Mesenchymal stem cell (in vitro differentiated cells and primary cell): ENCODE measurements around the gene C17orf114.

Source experiments
- DNase-seq: peaks from one replicate; pipeline ENCODE4 v3.0.0-alpha.2; 2013
- H2AFZ ChIP-seq: one replicate; pipeline ENCODE4 v1.6.1; 2013; ENCODE audit warnings: low read depth, mild to moderate bottlenecking, control low read depth, inconsistent platforms, low read length, moderate library complexity
- H2AK5ac ChIP-seq: 2 replicates; pipeline ENCODE4 v1.6.1; 2013; ENCODE audit warnings: low read length, moderate library complexity, mild to moderate bottlenecking, inconsistent platforms; ENCODE audit not compliant: severe bottlenecking
- H2BK120ac ChIP-seq: one replicate; pipeline ENCODE4 v1.6.1; 2013; ENCODE audit warnings: low read depth, mild to moderate bottlenecking, inconsistent platforms, low read length, moderate library complexity
- H2BK12ac ChIP-seq, 2 experiments: one replicate each; pipeline ENCODE4 v1.6.1; 2013; ENCODE audit warnings: inconsistent platforms in 2 of 2, low read length in 2 of 2, mild to moderate bottlenecking in 2 of 2, moderate library complexity in 2 of 2, control low read depth in 1 of 2
- H2BK15ac ChIP-seq: one replicate; pipeline ENCODE4 v1.6.1; 2013; ENCODE audit warnings: mild to moderate bottlenecking, low read depth, inconsistent platforms; ENCODE audit not compliant: poor library complexity, severe bottlenecking
- H2BK5ac ChIP-seq: 2 replicates; pipeline ENCODE4 v1.6.1; 2013; ENCODE audit warnings: low read depth, mild to moderate bottlenecking, low read length, control low read depth, inconsistent platforms; ENCODE audit not compliant: poor library complexity, severe bottlenecking
- H3K14ac ChIP-seq, 2 experiments: one replicate each; pipeline ENCODE4 v1.6.1; 2013; ENCODE audit warnings: inconsistent platforms in 2 of 2, low read length in 2 of 2, control low read depth in 1 of 2, mild to moderate bottlenecking in 1 of 2, moderate library complexity in 1 of 2
- H3K18ac ChIP-seq, 2 experiments: one replicate each; pipeline ENCODE4 v1.6.1; 2013; ENCODE audit warnings: inconsistent platforms in 2 of 2, low read length in 2 of 2, control low read depth in 1 of 2, low read depth in 1 of 2, mild to moderate bottlenecking in 1 of 2
- H3K23ac ChIP-seq, 2 experiments: one replicate each; pipeline ENCODE4 v1.6.1; 2013; ENCODE audit warnings: inconsistent platforms in 2 of 2, low read length in 2 of 2, mild to moderate bottlenecking in 2 of 2, moderate library complexity in 2 of 2, control low read depth in 1 of 2
- H3K27ac ChIP-seq: 2 replicates; pipeline ENCODE4 v1.5.1; 2013; ENCODE audit warnings: mild to moderate bottlenecking, moderate library complexity, low read length, control low read depth, inconsistent platforms; ENCODE audit not compliant: poor library complexity, severe bottlenecking
- H3K27me3 ChIP-seq, 2 experiments: 2 replicates each; pipeline versions ENCODE4 v1.6.1 to v1.7.0; 2013; ENCODE audit warnings: low read length in 2 of 2, mild to moderate bottlenecking in 2 of 2, moderate library complexity in 2 of 2, control low read depth in 1 of 2, inconsistent platforms in 1 of 2; ENCODE audit not compliant: control insufficient read depth in 1 of 2, insufficient read depth in 1 of 2
- H3K36me3 ChIP-seq, 2 experiments: 2 replicates each; pipeline versions ENCODE4 v1.6.1 to v1.7.0; 2013; ENCODE audit warnings: low read length in 2 of 2, control low read depth in 1 of 2, inconsistent platforms in 1 of 2, low read depth in 1 of 2, mild to moderate bottlenecking in 1 of 2; ENCODE audit not compliant: insufficient read depth in 2 of 2, control insufficient read depth in 1 of 2
- H3K4ac ChIP-seq, 2 experiments: one replicate each; pipeline ENCODE4 v1.6.1; 2013; ENCODE audit warnings: inconsistent platforms in 2 of 2, low read length in 2 of 2, mild to moderate bottlenecking in 2 of 2, moderate library complexity in 2 of 2, control low read depth in 1 of 2, low read depth in 1 of 2
- H3K4me1 ChIP-seq: 2 replicates; pipeline ENCODE4 v1.6.1; 2013; ENCODE audit warnings: low read depth, low read length, control low read depth; ENCODE audit not compliant: control insufficient read depth, insufficient read depth
- H3K4me2 ChIP-seq: 2 replicates; pipeline ENCODE4 v1.6.1; 2013; ENCODE audit warnings: low read length, mild to moderate bottlenecking, inconsistent platforms; ENCODE audit not compliant: poor library complexity, severe bottlenecking
- H3K4me3 ChIP-seq, 2 experiments: 2 replicates each; pipeline versions ENCODE4 v1.5.1 to v1.7.0; 2013; ENCODE audit warnings: low read length in 2 of 2, mild to moderate bottlenecking in 2 of 2, control low read depth in 1 of 2, low read depth in 1 of 2; ENCODE audit not compliant: insufficient read depth in 1 of 2
- H3K79me1 ChIP-seq: replicated peaks from 2 replicates; pipeline ENCODE4 v1.6.1; 2013; ENCODE audit warnings: mild to moderate bottlenecking, control low read depth, low read length, inconsistent platforms; ENCODE audit not compliant: poor library complexity, severe bottlenecking
- H3K9ac ChIP-seq: 2 replicates; pipeline ENCODE4 v1.7.0; 2013; ENCODE audit warnings: mild to moderate bottlenecking, low read length, moderate library complexity
- H3K9me3 ChIP-seq: 2 replicates; pipeline ENCODE4 v1.7.0; 2013; ENCODE audit warnings: mild to moderate bottlenecking, low read length; ENCODE audit not compliant: control insufficient read depth
- H4K8ac ChIP-seq: one replicate; pipeline ENCODE4 v1.6.1; 2013; ENCODE audit warnings: inconsistent platforms, mild to moderate bottlenecking, low read length, moderate library complexity
- H4K91ac ChIP-seq: one replicate; pipeline ENCODE4 v1.6.1; 2013; ENCODE audit warnings: mild to moderate bottlenecking, low read length, inconsistent platforms
- WGBS: methylation state at CpG from one replicate; pipeline ENCODE4 v1.1.7; 2013; ENCODE audit warnings: mixed read lengths; 5-methylcytosine and 5-hydroxymethylcytosine counted together

C17orf114 gene

DNA sequence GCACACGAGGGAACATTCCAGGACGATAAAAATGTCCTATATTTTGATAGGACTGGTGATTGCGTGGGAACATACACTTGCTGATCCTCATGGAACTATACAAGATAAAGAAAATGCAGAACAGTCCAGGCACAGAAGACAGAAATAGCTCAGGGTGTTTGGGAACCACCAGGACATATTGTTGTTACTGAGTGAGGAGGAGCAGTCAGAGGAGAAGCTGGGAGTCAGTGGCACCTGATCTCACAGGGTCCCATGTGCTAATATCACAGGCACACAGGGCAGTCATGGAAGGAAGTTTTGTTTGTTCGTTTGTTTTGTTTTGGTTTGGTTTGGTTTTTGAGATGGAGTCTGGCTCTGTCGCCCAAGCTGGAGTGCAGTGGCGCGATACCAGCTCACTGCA lies 10.6 kb upstream of the C17orf114 start:
- H3K14ac ChIP-seq, result no peak overlapping the region
- H3K4me1 ChIP-seq, result peaks cover 6% of the 10 kb centered on the region
- H3K36me3 ChIP-seq, result peaks cover 59 to 60% of the 10 kb centered on the region in 2 experiments
- no peak for DNase-seq
- no peak overlapping the region for H2BK5ac ChIP-seq
- H3K23ac ChIP-seq, result no peak overlapping the region
- WGBS, result 98% methylated on average over 7 of the region's 7 CpGs
- no peak overlapping the region for H2AFZ ChIP-seq
- no peak overlapping the region for H2AK5ac ChIP-seq
- no peak overlapping the region for H4K8ac ChIP-seq
- H3K27me3 ChIP-seq, result no peaks in the 10 kb centered on the region
- no peak overlapping the region for H4K91ac ChIP-seq
- no peak overlapping the region for H3K4me3 ChIP-seq
- peaks cover 20% of the 10 kb centered on the region for H3K79me1 ChIP-seq
- H2BK120ac ChIP-seq, result no peak overlapping the region
- no peak overlapping the region for H2BK15ac ChIP-seq
- no peak overlapping the region for H3K9ac ChIP-seq
- H2BK12ac ChIP-seq, result no peak overlapping the region
- H3K4ac ChIP-seq, result no peak overlapping the region
- H3K18ac ChIP-seq, result no peak overlapping the region
- H3K9me3 ChIP-seq, result no peaks in the 10 kb centered on the region
- no peak overlapping the region for H3K27ac ChIP-seq
- H3K4me2 ChIP-seq, result no peak overlapping the region

DNA sequence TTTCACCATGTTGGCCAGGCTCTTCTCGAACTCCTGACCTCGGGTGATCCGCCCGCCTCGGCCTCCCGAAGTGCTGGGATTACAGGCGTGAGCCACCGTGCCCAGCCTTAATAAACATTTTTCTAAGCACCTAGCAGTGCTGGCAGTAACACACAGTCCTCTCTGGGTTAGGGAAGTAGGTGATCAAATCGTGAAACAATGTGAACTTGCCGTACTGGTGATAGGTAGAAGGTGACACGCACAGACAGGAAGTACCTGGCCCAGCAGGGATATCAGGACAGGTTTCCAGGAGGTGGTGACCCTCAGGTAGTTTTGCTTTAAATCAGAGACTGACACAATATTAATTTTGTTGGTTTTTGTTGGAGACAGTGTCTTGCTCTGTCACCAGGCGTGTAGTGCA lies 9.3 kb upstream of the C17orf114 start:
- Histone ChIP-seq H3K36me3 (peaks cover 47 to 52% of the 10 kb centered on the region in 2 experiments), H2AFZ (no peak overlapping the region), H2BK12ac (no peak overlapping the region), H3K23ac (no peak overlapping the region), H2BK15ac (no peak overlapping the region), H2BK5ac (no peak overlapping the region), H3K4me2 (no peak overlapping the region), H4K8ac (no peak overlapping the region), H4K91ac (no peak overlapping the region), H3K4me3 (no peak overlapping the region), H3K79me1 (peaks cover 24% of the 10 kb centered on the region), H3K9me3 (no peaks in the 10 kb centered on the region), H3K27ac (no peak overlapping the region), H3K18ac (no peak overlapping the region), H3K4me1 (peaks cover 8% of the 10 kb centered on the region), H2AK5ac (no peak overlapping the region), H3K27me3 (no peaks in the 10 kb centered on the region), H3K4ac (no peak overlapping the region), H2BK120ac (no peak overlapping the region), H3K14ac (no peak overlapping the region), H3K9ac (no peak overlapping the region)
- 97% methylated on average over 12 of the region's 12 CpGs for WGBS
- no peak for DNase-seq

DNA sequence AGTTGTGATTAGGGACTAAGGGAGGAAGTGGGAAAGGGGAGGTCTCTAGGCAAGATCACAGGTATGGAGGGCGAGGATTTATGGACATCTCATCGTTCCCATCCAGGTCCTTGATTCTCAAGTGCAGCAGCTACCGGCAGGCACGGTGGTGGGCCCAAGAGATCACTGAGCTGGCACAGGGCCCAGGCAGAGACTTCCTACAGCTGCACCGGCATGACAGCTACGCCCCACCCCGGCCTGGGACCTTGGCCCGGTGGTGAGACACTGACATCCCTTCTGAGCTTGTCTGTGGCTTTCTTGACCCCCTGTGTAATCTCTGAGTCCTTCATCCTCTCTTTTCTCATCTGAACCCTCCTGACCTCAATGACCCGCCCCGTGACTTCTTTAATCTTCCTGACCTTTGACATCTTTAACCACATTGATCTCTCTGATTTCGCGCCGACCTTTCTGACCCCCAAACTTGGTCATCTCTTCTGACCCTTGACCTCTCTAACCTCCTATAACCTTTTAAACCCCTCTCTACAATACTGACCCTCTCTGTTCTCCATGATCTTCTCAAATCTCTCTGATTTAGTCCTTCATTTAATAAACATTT lies 8.7 kb upstream of the C17orf114 start:
- Histone ChIP-seq H2BK120ac (no peak overlapping the region), H3K23ac (no peak overlapping the region), H3K4me2 (no peak overlapping the region), H2BK5ac (no peak overlapping the region), H3K27me3 (no peaks in the 10 kb centered on the region), H3K9ac (no peak overlapping the region), H3K4me1 (peaks cover 8% of the 10 kb centered on the region), H2AFZ (no peak overlapping the region), H2AK5ac (no peak overlapping the region), H3K36me3 (peaks cover 42 to 45% of the 10 kb centered on the region in 2 experiments), H3K4me3 (no peak overlapping the region), H3K9me3 (no peaks in the 10 kb centered on the region), H3K4ac (no peak overlapping the region), H3K18ac (no peak overlapping the region), H2BK15ac (no peak overlapping the region), H3K27ac (no peak overlapping the region), H3K79me1 (peaks cover 26% of the 10 kb centered on the region), H4K91ac (no peak overlapping the region), H3K14ac (no peak overlapping the region), H2BK12ac (no peak overlapping the region), H4K8ac (no peak overlapping the region)
- 95% methylated on average over 13 of the region's 13 CpGs for WGBS
- no peak for DNase-seq

DNA sequence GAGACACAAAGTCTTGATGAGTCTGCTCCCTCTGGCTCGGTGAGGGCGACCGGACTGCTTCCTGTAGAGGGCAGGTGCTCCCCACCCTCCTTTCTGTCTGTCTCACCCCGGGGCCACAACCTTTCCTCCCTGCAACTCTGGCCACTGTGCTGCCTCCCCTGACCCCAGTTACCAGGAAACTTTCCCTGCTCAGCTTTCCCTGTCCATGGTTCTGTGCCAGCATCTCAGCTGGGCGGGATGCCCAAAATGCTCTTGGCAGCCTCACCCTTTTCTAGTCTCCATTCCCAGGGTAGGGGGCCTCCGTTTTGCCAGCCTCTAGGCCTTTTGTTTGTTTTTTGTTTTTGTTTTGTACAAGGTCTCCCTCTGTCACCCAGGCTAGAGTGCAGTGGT lies 6.2 kb upstream of the C17orf114 start:
- Histone ChIP-seq H3K4me1 (peaks cover 8% of the 10 kb centered on the region), H3K4me3 (no peak overlapping the region), H3K14ac (no peak overlapping the region)

More for the DNA sequence above, 6.2 kb upstream of the C17orf114 start:
- Histone ChIP-seq H3K23ac (no peak overlapping the region), H3K9ac (peak overlapping the region; percentile 80), H4K91ac (no peak overlapping the region), H3K27ac (no peak overlapping the region), H2AK5ac (no peak overlapping the region), H2AFZ (no peak overlapping the region), H3K27me3 (no peaks in the 10 kb centered on the region), H2BK120ac (no peak overlapping the region), H2BK15ac (no peak overlapping the region), H3K4me2 (no peak overlapping the region), H3K79me1 (peaks cover 29% of the 10 kb centered on the region), H3K4ac (no peak overlapping the region), H4K8ac (no peak overlapping the region), H2BK5ac (no peak overlapping the region), H3K18ac (no peak overlapping the region), H3K36me3 (peaks cover 26 to 28% of the 10 kb centered on the region in 2 experiments), H2BK12ac (no peak overlapping the region), H3K9me3 (no peaks in the 10 kb centered on the region)
- DNase-seq, result no peak
- 92% methylated on average over 5 of the region's 6 CpGs for WGBS
